ENCODE measurements around the gene GIMAP2. TPM values are rescaled to one million over a fixed set of nuclear protein-coding genes. Genes with fewer than 3 reads are reported as not detected.

GIMAP2 gene
- total and polyA plus RNA-seq, 3 donors from 2014 or later: 1.9 to 6.5 (median 2.4) TPM

DNA sequence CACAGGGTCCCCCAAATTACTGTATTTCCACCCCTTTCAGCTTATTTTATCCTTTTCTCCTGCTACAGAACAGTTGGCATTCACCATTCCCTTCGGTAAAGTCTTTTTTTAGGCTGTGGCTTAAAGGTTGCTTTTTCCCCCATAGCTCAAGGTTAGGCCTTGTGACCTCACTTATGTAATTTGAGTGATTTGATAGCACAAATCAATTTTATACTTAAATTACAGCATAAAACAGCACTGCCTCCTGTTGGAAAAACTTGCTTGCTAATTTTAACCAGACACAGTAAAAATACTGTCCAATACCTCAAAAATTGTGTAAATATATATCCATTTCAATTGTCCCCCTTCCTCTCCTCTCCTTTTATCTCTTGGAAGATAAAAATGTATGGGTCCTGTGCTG, 38.0 kb downstream of the GIMAP2 start:
- Histone ChIP-seq H3K4me1 (no peaks in the 10 kb centered on the region), H3K27ac (no peak overlapping the region), H3K27me3 (no peaks in the 10 kb centered on the region), H3K4me3 (no peak overlapping the region), H3K36me3 (ENCODE audit: low read depth, missing control alignments) (no peaks in the 10 kb centered on the region), H3K9me3 (no peaks in the 10 kb centered on the region)
- TF ChIP-seq CTCF (IDR thresholded peaks at IDR 0.05) (no peak), POLR2A (IDR thresholded peaks at IDR 0.05) (no peak)
- whole genome bisulfite sequencing, 2 donors: 78 to 81% methylated on average over 1 of the region's 1 CpG
- intact Hi-C loops (cut with DNase I; ENCODE audit: low total_unique reads): no loop called here
- DNase-seq: no peak

DNA sequence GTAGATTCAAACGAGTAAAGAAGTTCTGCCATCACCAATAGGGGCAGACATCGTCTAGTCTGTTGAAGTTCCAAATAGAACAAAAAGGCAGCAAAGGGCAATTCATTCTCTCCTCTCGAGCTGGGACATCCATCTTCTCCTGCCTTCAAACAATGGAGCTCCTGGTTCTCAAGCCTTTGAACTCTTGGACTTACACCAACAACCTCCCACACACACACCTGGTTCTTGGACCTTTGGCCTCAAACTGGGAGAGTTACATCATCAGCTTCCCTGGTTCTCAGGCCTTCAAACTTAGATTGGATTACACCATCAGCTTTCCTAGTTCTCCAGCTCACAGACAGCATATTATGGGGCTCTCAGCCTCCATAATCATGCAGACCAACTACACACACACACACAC, 41.9 kb downstream of the GIMAP2 start:
- Histone ChIP-seq H3K9me3 (no peaks in the 10 kb centered on the region), H3K4me3 (no peak overlapping the region), H3K27me3 (no peaks in the 10 kb centered on the region), H3K36me3 (ENCODE audit: low read depth, missing control alignments) (no peaks in the 10 kb centered on the region), H3K4me1 (no peaks in the 10 kb centered on the region), H3K27ac (no peak overlapping the region)
- WGBS, 2 donors: 54 to 70% methylated on average over 3 of the region's 3 CpGs
- intact Hi-C loops (cut with DNase I; ENCODE audit: low total_unique reads): no loop called here
- TF ChIP-seq CTCF (IDR thresholded peaks at IDR 0.05): no peak
- TF ChIP-seq POLR2A (IDR thresholded peaks at IDR 0.05): no peak
- no peak for DNase-seq

- intact Hi-C loops (cut with DNase I; ENCODE audit: low total_unique reads): no loop called here
- Histone ChIP-seq H3K4me1 (no peaks in the 10 kb centered on the region), H3K27ac (no peak overlapping the region), H3K9me3 (no peaks in the 10 kb centered on the region), H3K36me3 (ENCODE audit: low read depth, missing control alignments) (no peaks in the 10 kb centered on the region), H3K4me3 (no peak overlapping the region), H3K27me3 (no peaks in the 10 kb centered on the region)
- no peak for DNase-seq
- TF ChIP-seq CTCF (IDR thresholded peaks at IDR 0.05): no peak
- TF ChIP-seq POLR2A (IDR thresholded peaks at IDR 0.05): no peak
Observed at GRCh38 chr7:150728011-150728410, 42.5 kb downstream of the GIMAP2 start.

DNA sequence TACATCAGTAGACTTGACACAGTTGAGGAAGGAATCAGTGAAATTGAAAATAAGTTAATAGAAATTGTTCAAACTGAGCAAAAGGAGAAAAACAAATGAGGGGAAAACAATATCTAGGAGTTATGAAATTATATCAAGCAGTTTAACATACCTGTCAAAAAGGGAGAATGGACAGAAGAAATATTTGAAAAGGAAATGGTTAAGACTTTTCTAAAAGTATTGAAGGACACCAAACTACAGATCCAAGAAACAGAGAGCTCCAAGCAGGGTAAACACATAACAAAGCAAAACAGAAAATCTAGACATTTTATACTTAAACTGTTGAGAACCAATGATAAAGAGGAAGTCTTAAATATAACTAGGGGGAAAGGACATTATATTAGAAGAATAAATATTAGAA, 43.1 kb downstream of the GIMAP2 start:
- intact Hi-C loops (cut with DNase I; ENCODE audit: low total_unique reads): no loop called here
- Histone ChIP-seq H3K36me3 (ENCODE audit: low read depth, missing control alignments) (no peaks in the 10 kb centered on the region), H3K27me3 (no peaks in the 10 kb centered on the region), H3K27ac (no peak overlapping the region), H3K9me3 (no peaks in the 10 kb centered on the region), H3K4me1 (no peaks in the 10 kb centered on the region), H3K4me3 (no peak overlapping the region)
- no peak for DNase-seq
- no peak for TF ChIP-seq POLR2A (IDR thresholded peaks at IDR 0.05)
- TF ChIP-seq CTCF (IDR thresholded peaks at IDR 0.05): no peak

- H3K36me3 ChIP-seq (ENCODE audit: low read depth, missing control alignments): no peaks in the 10 kb centered on the region
- H3K9me3 ChIP-seq: no peaks in the 10 kb centered on the region
- 61 to 67% methylated on average over 1 of the region's 1 CpG for WGBS, 2 donors
- H3K27ac ChIP-seq: no peak overlapping the region
- no peak overlapping the region for H3K4me3 ChIP-seq
- DNase-seq: no peak
- H3K27me3 ChIP-seq: no peaks in the 10 kb centered on the region
- no peak for TF ChIP-seq CTCF (IDR thresholded peaks at IDR 0.05)
- no peak for TF ChIP-seq POLR2A (IDR thresholded peaks at IDR 0.05)
- intact Hi-C loops (cut with DNase I; ENCODE audit: low total_unique reads): no loop called here
- H3K4me1 ChIP-seq: no peaks in the 10 kb centered on the region
Observed at GRCh38 chr7:150731916-150732315, 46.4 kb downstream of the GIMAP2 start.
